IMR-90 (cell line): Measurements from ENCODE around the gene CD79B. TPM values are rescaled to one million over a fixed set of nuclear protein-coding genes. Genes with fewer than 3 reads are reported as not detected.

ENCODE experiments used
- microRNA-seq, 2 experiments: library from miRNA; stranded (forward) in 1 of 2; unstranded in 1 of 2; fragments of 10-50 nt in 1 of 2; fragments of <30 nt in 1 of 2; gene quantifications in 1 of 2; microRNA quantifications in 1 of 2; one replicate each; pipeline versions ENCODE3 to v1.1.0; 2013 to 2020; ENCODE audit not compliant: insufficient read depth in 1 of 2, insufficient read length in 1 of 2, unreplicated experiment in 1 of 2
- polyA plus RNA-seq, 3 experiments: library from polyadenylated mRNA; depleted of rRNA; stranded (reverse); fragments of >200 nt; gene quantifications; 2 replicates each; pipeline ENCODE4 v1.2.3, GENCODE V29; 2012; ENCODE audit warnings: low replicate concordance in 1 of 3
- small RNA-seq, 5 experiments: library from RNA; depleted of rRNA; stranded (forward); fragments of <200 nt; gene quantifications; one replicate each; pipeline ENCODE3, GENCODE V24; 2012
- total RNA-seq: library from RNA; depleted of rRNA; stranded (reverse); fragments of >200 nt; gene quantifications from 2 replicates; pipeline ENCODE4 v1.2.3, GENCODE V29; 2012; rRNA removed

Gene CD79B
- total and polyA plus RNA-seq, 2 of the 4 experiments (the other 2 are of a cell fraction), result not detected

Small RNA genes lying within 50 kb of the gene (microRNA-seq; reads per million reads assigned to microRNA genes)
- not detected for gene AC040958.1 (ENCODE audit: insufficient read depth, insufficient read length)
- gene AC127029.1 (ENCODE audit: insufficient read depth, insufficient read length), result not detected
- not detected for gene GH1 (ENCODE audit: insufficient read depth, insufficient read length)

Small RNA genes lying within 50 kb of the gene (small RNA-seq; reads per million reads assigned to genes)
- gene AC040958.1 (0 reads per million in 5 experiments), gene AC127029.1 (0 reads per million in 5 experiments), gene GH1 (0 to 0.60 (median 0) reads per million in 5 experiments)

Other genes with a start within 250 kb of the CD79B start
- gene LIMD2, start 232.2 kb downstream of the CD79B start, total RNA-seq, result 4.5 and 4.7 TPM in 2 replicates
- gene LIMD2, start 232.2 kb downstream of the CD79B start, polyA plus RNA-seq (2012; rRNA removed), result 21.7 and 32.3 TPM in 2 replicates
- gene STRADA, start 190.5 kb downstream of the CD79B start, total RNA-seq, result 14.7 and 19.9 TPM in 2 replicates
- gene STRADA, start 190.5 kb downstream of the CD79B start, polyA plus RNA-seq (2012; rRNA removed), result 30.8 and 30.9 TPM in 2 replicates
- 62.0 and 79.4 TPM in 2 replicates for gene CCDC47, start 158.7 kb downstream of the CD79B start, total RNA-seq
- gene CCDC47, start 158.7 kb downstream of the CD79B start, polyA plus RNA-seq (2012; rRNA removed), result 45.3 and 45.7 TPM in 2 replicates
- 74.7 and 75.8 TPM in 2 replicates for gene DDX42, start 158.2 kb downstream of the CD79B start, total RNA-seq
- gene DDX42, start 158.2 kb downstream of the CD79B start, polyA plus RNA-seq (2012; rRNA removed), result 75.6 and 91.5 TPM in 2 replicates
- gene PSMC5, start 104.9 kb downstream of the CD79B start, total RNA-seq, result 104 and 105 TPM in 2 replicates
- 165 and 175 TPM in 2 replicates for gene PSMC5, start 104.9 kb downstream of the CD79B start, polyA plus RNA-seq (2012; rRNA removed)
- gene FTSJ3, start 104.7 kb downstream of the CD79B start, total RNA-seq, result 68.1 and 69.4 TPM in 2 replicates
- gene FTSJ3, start 104.7 kb downstream of the CD79B start, polyA plus RNA-seq (2012; rRNA removed), result 45.4 and 51.3 TPM in 2 replicates
- 72.8 and 91.2 TPM in 2 replicates for gene SMARCD2, start 89.6 kb downstream of the CD79B start, total RNA-seq
- 53.7 and 56.9 TPM in 2 replicates for gene SMARCD2, start 89.6 kb downstream of the CD79B start, polyA plus RNA-seq (2012; rRNA removed)
- not detected in 2 replicates for gene CSH2, start 58.7 kb downstream of the CD79B start, total RNA-seq
- gene CSH2, start 58.7 kb downstream of the CD79B start, polyA plus RNA-seq (2012; rRNA removed), result not detected in 2 replicates
- gene GH2, start 50.4 kb downstream of the CD79B start, total RNA-seq, result not detected in 2 replicates
- gene GH2, start 50.4 kb downstream of the CD79B start, polyA plus RNA-seq (2012; rRNA removed), result not detected in 2 replicates
- not detected in 2 replicates for gene CSH1, start 35.8 kb downstream of the CD79B start, total RNA-seq
- gene CSH1, start 35.8 kb downstream of the CD79B start, polyA plus RNA-seq (2012; rRNA removed), result not detected in 2 replicates
- not detected in 2 replicates for gene CSHL1, start 21.1 kb downstream of the CD79B start, total RNA-seq
- gene CSHL1, start 21.1 kb downstream of the CD79B start, polyA plus RNA-seq (2012; rRNA removed), result not detected in 2 replicates
- not detected in 2 replicates for gene GH1, start 13.5 kb downstream of the CD79B start, total RNA-seq
- gene GH1, start 13.5 kb downstream of the CD79B start, polyA plus RNA-seq (2012; rRNA removed), result not detected in 2 replicates
- not detected in 2 replicates for gene SCN4A, start 40.6 kb upstream of the CD79B start, total RNA-seq
- not detected in 2 replicates for gene SCN4A, start 40.6 kb upstream of the CD79B start, polyA plus RNA-seq (2012; rRNA removed)
- gene PRR29, start 66.0 kb upstream of the CD79B start, total RNA-seq, result under 0.01 TPM in 1 of 2 replicates, not detected in the other
- 0.11 and 0.17 TPM in 2 replicates for gene PRR29, start 66.0 kb upstream of the CD79B start, polyA plus RNA-seq (2012; rRNA removed)
- gene ICAM2, start 88.3 kb upstream of the CD79B start, total RNA-seq, result 0.28 TPM in 1 of 2 replicates, not detected in the other
- gene ICAM2, start 88.3 kb upstream of the CD79B start, polyA plus RNA-seq (2012; rRNA removed), result 0.12 and 0.17 TPM in 2 replicates
- 2.2 and 2.7 TPM in 2 replicates for gene ERN1, start 197.8 kb upstream of the CD79B start, total RNA-seq
- gene ERN1, start 197.8 kb upstream of the CD79B start, polyA plus RNA-seq (2012; rRNA removed), result 3.7 and 4.1 TPM in 2 replicates